Endothelial cell of umbilical vein (primary cell): ENCODE data around the gene PIANP. TPM values are rescaled to one million over a fixed set of nuclear protein-coding genes. Genes with fewer than 3 reads are reported as not detected.

ENCODE experiments used
- BruUV-seq: library from RNA; stranded (reverse); fragments of 400-500 nt; replicated peaks from 2 replicates; lab custom pipeline; 2021; lab: Mats Ljungman, UMichigan
- CTCF ChIA-PET: fragments of 300-600, 350-600 bp; sonication (Branson Sonifier 250); formaldehyde crosslinking; loops from one replicate; lab custom pipeline; 2021; ENCODE audit warnings: antibody characterized with exemption, inconsistent platforms; lab: Charles Lee
- POLR2A ChIA-PET: fragments of 300-600, 350-600 bp; sonication (Branson Sonifier 250); formaldehyde crosslinking; loops from one replicate; lab custom pipeline; 2021; ENCODE audit warnings: antibody characterized with exemption, inconsistent platforms; lab: Charles Lee
- DNase-seq: peaks from one replicate; pipeline ENCODE4 v3.0.0-alpha.2; 2011; ENCODE audit warnings: low read depth, low spot score
- FAIRE-seq: peaks from 2 replicates; lab custom pipeline; 2011; peaks lifted over from hg19 to GRCh38; lab: Jason Lieb, UNC
- H2AFZ ChIP-seq: 2 replicates; pipeline ENCODE4 v1.6.0; 2012; ENCODE audit warnings: low read depth, low read length, control low read depth, inconsistent platforms
- H3K27ac ChIP-seq: 2 replicates; pipeline ENCODE4 v1.5.1; 2011; ENCODE audit warnings: low read depth, mild to moderate bottlenecking, control low read depth, low read length, moderate library complexity; ENCODE audit not compliant: insufficient read depth
- H3K27me3 ChIP-seq, 2 experiments: 2 replicates each; pipeline versions ENCODE4 v1.6.0 to v1.6.1; 2011; ENCODE audit warnings: low read length in 2 of 2, mixed read lengths in 1 of 2; ENCODE audit not compliant: control insufficient read depth in 2 of 2, insufficient read depth in 2 of 2
- H3K36me3 ChIP-seq, 2 experiments: 2 replicates in 1 of 2; 3 replicates in 1 of 2; pipeline ENCODE4 v1.5.1; 2011; ENCODE audit warnings: low read length in 2 of 2, mild to moderate bottlenecking in 1 of 2, moderate library complexity in 1 of 2; ENCODE audit not compliant: control insufficient read depth in 2 of 2, insufficient read depth in 2 of 2; ENCODE audit errors: extremely low read depth in 1 of 2
- H3K4me1 ChIP-seq: 3 replicates; pipeline ENCODE4 v1.5.1; 2011; ENCODE audit warnings: mild to moderate bottlenecking, low read length; ENCODE audit not compliant: control insufficient read depth, insufficient read depth; ENCODE audit errors: extremely low read depth
- H3K4me2 ChIP-seq: 2 replicates; pipeline ENCODE4 v1.6.1; 2011; ENCODE audit warnings: low read length, control low read depth, mixed read lengths; ENCODE audit not compliant: insufficient read depth
- H3K4me3 ChIP-seq, 3 experiments: fragments of 200-600 bp in 1 of 3; sonication (generic), shearing (Covaris generic) in 1 of 3; replicated peaks in 1 of 3; 2 replicates each; pipeline ENCODE4 v1.5.1; 2011 to 2016; ENCODE audit warnings: control low read depth in 3 of 3, low read length in 3 of 3, mild to moderate bottlenecking in 2 of 3, inconsistent platforms in 1 of 3, low read depth in 1 of 3, moderate library complexity in 1 of 3; ENCODE audit not compliant: insufficient read depth in 1 of 3
- H3K79me2 ChIP-seq: 2 replicates; pipeline ENCODE4 v1.6.0; 2012; ENCODE audit warnings: low read length, inconsistent platforms; ENCODE audit not compliant: control insufficient read depth, insufficient read depth
- H3K9ac ChIP-seq: replicated peaks from 2 replicates; pipeline ENCODE3; 2011; ENCODE audit warnings: low read length, control low read depth; ENCODE audit not compliant: insufficient read depth; ENCODE audit errors: extremely low read depth
- H3K9me1 ChIP-seq: replicated peaks from 3 replicates; pipeline ENCODE4 v1.6.0; 2011; ENCODE audit warnings: mild to moderate bottlenecking, low read length; ENCODE audit not compliant: control insufficient read depth, insufficient read depth; ENCODE audit errors: extremely low read depth
- H3K9me3 ChIP-seq: replicated peaks from 2 replicates; pipeline ENCODE4 v1.5.1; 2012; ENCODE audit warnings: low read length, inconsistent platforms; ENCODE audit not compliant: control insufficient read depth, insufficient read depth
- H4K20me1 ChIP-seq: replicated peaks from 2 replicates; pipeline ENCODE3; 2011; ENCODE audit warnings: mild to moderate bottlenecking, low read length; ENCODE audit not compliant: control insufficient read depth, insufficient read depth; ENCODE audit errors: extremely low read depth
- CTCF ChIP-seq, 2 donors: IDR thresholded peaks; 1 replicate in 1 of 2; 2 replicates in 1 of 2; pipeline ENCODE4 v1.5.1; 2011; ENCODE audit warnings: low read length in 2 of 2, mild to moderate bottlenecking in 2 of 2, moderate library complexity in 2 of 2, control low read depth in 1 of 2, inconsistent platforms in 1 of 2, low read depth in 1 of 2; ENCODE audit not compliant: insufficient read depth in 1 of 2; ENCODE audit errors: extremely low read depth in 1 of 2
- EZH2 ChIP-seq: IDR thresholded peaks from 2 replicates; pipeline ENCODE4 v1.6.1; 2012; ENCODE audit warnings: borderline replicate concordance, low read depth, mild to moderate bottlenecking, moderate library complexity, low read length, inconsistent platforms; ENCODE audit not compliant: severe bottlenecking
- FOS ChIP-seq: IDR thresholded peaks from 2 replicates; pipeline ENCODE4 v1.6.1; 2011; ENCODE audit warnings: mild to moderate bottlenecking, low read length, moderate library complexity, borderline replicate concordance; ENCODE audit not compliant: insufficient read depth
- GATA2 ChIP-seq: IDR thresholded peaks from 2 replicates; pipeline ENCODE4 v1.7.0; 2011; ENCODE audit warnings: low read depth, mild to moderate bottlenecking, moderate library complexity, mixed read lengths, low read length; ENCODE audit not compliant: insufficient read length, insufficient read depth
- JUN ChIP-seq: IDR thresholded peaks from 2 replicates; pipeline ENCODE4 v1.6.1; 2011; ENCODE audit warnings: borderline replicate concordance, low read depth; ENCODE audit not compliant: insufficient read length, insufficient read depth
- MAX ChIP-seq: IDR thresholded peaks from 2 replicates; pipeline ENCODE4 v1.6.1; 2011; ENCODE audit not compliant: insufficient read depth, insufficient read length
- MYC ChIP-seq: IDR thresholded peaks from one replicate; pipeline ENCODE4 v1.6.1; 2011; ENCODE audit warnings: mild to moderate bottlenecking, low read depth, low read length
- POLR2A ChIP-seq: IDR thresholded peaks from 2 replicates; pipeline ENCODE4 v1.6.1; 2012; ENCODE audit warnings: low read depth, mild to moderate bottlenecking, control low read depth, low read length
- POLR2AphosphoS5 ChIP-seq: IDR thresholded peaks from 2 replicates; pipeline ENCODE4 v1.6.1; 2012; ENCODE audit warnings: low read depth, mild to moderate bottlenecking, control low read depth, low read length, moderate library complexity; ENCODE audit not compliant: insufficient read depth
- dilution Hi-C: fragments of 300-500 bp; cut with MboI; formaldehyde crosslinking; loops from one replicate; pipeline ENCODE4 v1.15.0; 2019; ENCODE audit warnings: low sequenced_read_pairs; ENCODE audit not compliant: extremely low pct_ligation_motif_present
- intact Hi-C: fragments of 100-400 bp; cut with micrococcal nuclease; formaldehyde crosslinking; loops from one replicate; pipeline ENCODE4 v1.10.0; 2022
- polyA plus RNA-seq, 4 experiments: library from polyadenylated mRNA; depleted of rRNA in 3 of 4; stranded (reverse) in 3 of 4; unstranded in 1 of 4; fragments of >200 nt; gene quantifications; 2 replicates each; pipeline versions ENCODE4 v1.2.1 to v1.2.3, GENCODE V29; 2011 to 2012; ENCODE audit warnings: missing spikeins in 1 of 4
- total RNA-seq: library from RNA; stranded (reverse); gene quantifications from 2 replicates; pipeline ENCODE4 v1.2.3, GENCODE V29; 2021

PIANP gene
- total and polyA plus RNA-seq, 2 donors (not counting 3 experiments of a cell fraction or from before 2014, with no cell fraction given), result 0.10 to 0.55 TPM

GRCh38 chr12:6662602-6662905 is 38.1 kb downstream of the PIANP start:
- Histone ChIP-seq H3K27me3 (no peaks in the 10 kb centered on the region), H4K20me1 (no peaks in the 10 kb centered on the region), H3K27ac (peak overlapping the region; percentile 61), H3K36me3 (peaks cover 0 to 14% of the 10 kb centered on the region in 2 experiments), H3K9me1 (no peaks in the 10 kb centered on the region), H3K9ac (peak overlapping the region; percentile 92), H3K9me3 (no peaks in the 10 kb centered on the region), H2AFZ (peak overlapping the region; percentile 22), H3K4me1 (peaks cover 10% of the 10 kb centered on the region), H3K4me2 (peak overlapping the region; percentile 91), H3K4me3 (peak overlapping the region; percentile 23 to 95 (median 82)), H3K79me2 (peaks cover 7% of the 10 kb centered on the region)
- TF ChIP-seq MAX (no peak), POLR2AphosphoS5 (no peak), MYC (no peak), FOS (no peak), POLR2A (no peak), CTCF (IDR thresholded peaks at IDR 0.05; ENCODE audit: extremely low read depth in 1 of 2, insufficient read depth in 1 of 2, low read depth in 1 of 2, low read length in 2 of 2) (no peak), EZH2 (no peak), JUN (no peak), GATA2 (no peak)
- POLR2A ChIA-PET, result no interaction called here
- dilution Hi-C loops, result no loop called here
- no TSS peak for BruUV-seq
- CTCF ChIA-PET, result no interaction called here
- DNase-seq, result no peak
- FAIRE-seq, result no peak
- intact Hi-C loops, result loop anchor here (2.0 kb wide), 1 partner anchor 16 kb away; the partner anchor contains the start of gene ACRBP
